Erythroblast (primary cell): ENCODE measurements around the gene CCNY.

Source experiments
- GATA1 ChIP-seq: IDR thresholded peaks from 2 replicates; pipeline ENCODE4 v1.6.1; 2011; ENCODE audit warnings: low read depth, mild to moderate bottlenecking, control low read depth, low read length, moderate library complexity
- POLR2A ChIP-seq: IDR thresholded peaks from 2 replicates; pipeline ENCODE4 v1.6.1; 2011; ENCODE audit warnings: mild to moderate bottlenecking, low read length

DNA sequence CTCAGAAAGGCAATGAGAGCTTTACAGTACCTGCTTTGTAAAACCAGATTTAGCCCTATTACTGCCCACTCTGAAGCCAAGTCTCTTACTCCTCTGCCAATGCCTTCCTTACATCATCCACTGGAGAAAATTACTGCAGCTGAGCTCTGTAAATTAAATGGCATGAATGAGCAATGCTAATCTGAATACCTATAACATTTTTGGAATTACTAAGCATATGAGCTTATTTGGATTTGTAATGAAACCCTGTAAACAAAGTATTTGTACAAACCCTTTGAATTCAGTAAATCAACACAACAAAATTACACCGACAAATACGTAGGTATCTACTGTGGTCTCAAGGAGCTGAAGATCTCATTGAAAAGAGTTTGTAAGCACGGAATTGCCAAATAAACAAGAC is 12.1 kb upstream of the CCNY start:
- TF ChIP-seq POLR2A (no peak), GATA1 (no peak)
